Activated CD4-positive, alpha-beta T cell treated with anti-CD3 and anti-CD28 coated beads for 4 hours (primary cell): ENCODE data around the gene CPT1A.
"Not testable (repeated sequence)": the region's sequence is repeated elsewhere in the genome, so short reads cannot be mapped to it uniquely, and the experiment has no call there.

Source experiments
- DNase-seq, 2 donors: peaks; one replicate each; pipeline ENCODE4 v3.0.0-alpha.2; 2020

The CPT1A gene

DNA sequence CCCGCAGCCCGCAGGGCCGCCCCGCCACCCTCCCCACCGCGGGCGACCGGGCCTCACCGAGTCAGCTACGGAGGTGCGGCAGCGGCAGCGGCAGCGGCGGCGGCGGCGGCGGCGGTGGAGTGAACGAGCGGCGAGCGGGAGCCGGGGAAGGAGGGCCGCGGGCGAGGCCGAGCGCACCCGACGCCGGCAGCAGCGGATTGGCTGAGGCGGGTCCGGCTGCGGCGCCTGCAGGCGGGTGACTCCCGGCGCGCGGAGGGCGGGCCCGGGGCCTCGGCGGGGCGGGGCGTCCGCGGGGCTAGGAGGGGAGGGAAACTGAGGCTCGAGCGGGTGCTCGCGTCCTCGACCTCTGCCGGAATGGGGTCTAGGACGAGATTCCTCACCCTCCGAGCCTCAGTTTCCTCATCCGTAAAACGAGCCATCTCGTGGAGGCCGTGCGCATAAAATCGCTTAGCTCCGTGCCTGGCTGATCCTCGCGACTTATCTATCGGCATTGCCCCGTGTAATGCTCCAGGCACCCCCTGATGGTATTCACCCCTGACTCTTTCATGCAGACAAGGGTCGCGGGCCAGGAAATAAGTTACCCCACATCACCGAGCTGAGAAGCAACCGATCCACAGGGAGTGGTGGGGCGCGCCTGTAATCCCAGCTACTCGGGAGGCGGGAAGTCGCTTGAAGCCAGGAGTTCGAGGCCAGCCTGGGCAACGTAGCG, at the start of gene CPT1A:
Gene CPT1A (minus strand): TSS at position 199 of the 709 bp plus-strand sequence. CDS start 26,442 bp downstream, outside the sequence.
- peak; percentile 56 to 65 for DNase-seq

DNA sequence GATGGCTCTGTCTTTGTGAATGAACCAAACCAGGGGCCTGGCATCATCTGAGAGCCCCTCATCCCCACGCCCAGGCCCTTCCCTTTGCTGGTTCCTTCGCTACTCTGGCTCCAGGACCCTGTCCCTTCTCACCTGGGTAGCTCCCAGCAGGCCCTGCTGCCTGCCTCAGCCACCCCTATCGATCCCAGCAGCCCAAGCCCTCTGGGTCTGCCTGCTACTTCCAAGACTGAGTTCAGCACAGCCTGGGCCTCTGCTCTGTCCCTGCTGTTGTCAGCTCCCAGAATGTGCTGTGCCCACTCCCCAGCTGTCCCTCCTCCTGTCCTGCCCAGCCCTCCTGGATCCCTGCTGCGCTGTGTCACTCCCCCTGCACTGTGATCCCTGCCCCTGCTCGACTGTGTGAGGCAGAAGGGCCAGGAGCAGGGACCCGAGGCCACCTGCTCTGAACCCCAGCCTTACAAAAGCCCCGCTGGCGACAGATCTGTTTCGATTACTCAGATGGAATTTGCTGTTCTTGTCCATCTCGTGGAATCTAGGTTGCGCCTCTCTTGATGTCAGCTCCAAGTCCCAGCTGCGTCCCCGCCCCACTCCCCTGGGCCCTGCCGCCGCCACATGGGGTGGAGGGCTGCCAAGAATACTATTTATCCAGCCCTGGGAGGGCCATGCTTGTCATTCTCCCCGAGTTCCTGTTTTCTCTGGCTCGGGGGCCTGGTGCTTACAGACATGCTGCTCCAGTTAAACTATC, 48.9 kb upstream of the CPT1A start:
- DNase-seq, result no peak

DNA sequence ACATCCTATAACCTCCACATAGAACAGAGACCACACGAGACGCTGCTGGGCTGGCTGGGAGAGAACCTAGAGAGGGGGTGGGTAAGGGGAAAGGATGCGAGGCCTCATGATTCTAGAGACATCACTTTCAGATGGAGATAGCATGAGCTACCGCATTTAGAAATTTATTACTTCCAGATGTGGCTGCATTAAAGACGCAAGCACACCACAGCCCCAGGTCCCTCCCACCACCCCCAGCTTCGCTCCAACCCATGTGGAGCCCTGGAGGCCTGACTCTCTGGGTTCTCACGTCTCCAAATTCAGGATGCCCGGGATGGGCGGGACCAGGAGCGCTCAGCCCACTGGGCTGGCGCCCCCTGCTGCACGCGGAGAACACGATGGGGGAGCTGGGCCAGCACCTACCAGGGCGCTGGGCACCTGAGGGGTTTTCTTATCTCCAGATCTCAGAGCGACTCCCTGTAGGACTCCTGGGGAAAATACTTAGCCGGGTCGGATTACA, 48.3 kb upstream of the CPT1A start:
- DNase-seq, result no peak

DNA sequence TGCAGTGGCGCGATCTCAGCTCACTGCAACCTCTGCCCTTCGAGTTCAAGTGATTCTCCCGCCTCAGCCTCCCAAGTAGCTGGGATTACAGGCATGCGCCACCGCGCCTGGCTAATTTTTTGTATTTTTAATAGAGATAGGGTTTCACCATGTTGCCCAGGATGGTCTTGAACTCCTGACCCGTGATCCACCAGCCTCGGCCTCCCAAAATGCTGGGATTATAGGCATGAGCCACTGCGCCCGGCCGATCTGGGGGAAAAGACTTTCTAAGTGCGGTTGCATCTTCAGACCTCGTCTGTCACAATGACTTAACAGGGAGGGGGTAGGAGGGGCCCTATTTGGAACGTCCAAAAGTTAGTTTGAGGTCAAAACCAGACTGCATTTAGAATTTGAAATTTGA, 43.1 kb upstream of the CPT1A start:
- not testable (repeated sequence) for DNase-seq

DNA sequence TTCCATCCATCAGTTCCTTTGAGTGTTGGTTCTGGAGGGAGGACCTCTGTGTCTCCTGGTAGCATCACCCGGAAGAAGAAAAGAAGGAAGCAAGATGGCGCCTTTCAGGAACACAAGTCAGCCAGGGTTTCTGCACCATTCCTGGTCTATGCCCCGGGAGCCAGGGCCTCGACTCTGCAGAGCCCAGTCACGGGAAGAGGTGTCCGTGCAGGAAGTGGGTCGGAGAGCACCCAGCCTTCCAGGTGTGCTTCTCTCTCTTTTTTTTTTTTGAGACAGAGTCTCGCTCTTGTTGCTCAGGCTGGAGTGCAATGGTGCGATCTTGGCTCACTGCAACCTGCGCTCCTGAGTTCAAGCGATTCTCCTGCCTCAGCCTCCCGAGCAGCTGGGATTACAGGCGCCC, 40.7 kb upstream of the CPT1A start:
- DNase-seq, result no peak

DNA sequence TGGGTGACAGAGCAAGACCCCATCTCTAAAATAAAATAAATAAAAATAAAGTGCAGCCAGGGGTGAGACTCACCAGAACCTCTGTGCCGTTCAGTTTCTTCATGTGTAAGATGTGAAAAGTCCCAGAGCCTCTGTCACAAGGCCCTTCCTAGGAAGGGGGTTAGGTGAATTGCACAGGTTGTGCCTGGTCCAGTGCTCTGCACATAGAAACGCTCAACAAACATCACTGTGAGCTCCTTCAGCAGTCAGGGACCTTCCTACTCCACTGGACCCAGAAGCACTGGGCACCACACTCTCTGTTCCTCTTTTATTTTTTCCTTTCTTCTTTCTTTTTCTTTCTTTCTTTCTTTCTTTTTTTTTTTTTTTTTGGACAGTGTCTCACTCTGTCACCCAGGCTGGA, 39.6 kb upstream of the CPT1A start:
- DNase-seq, result no peak

DNA sequence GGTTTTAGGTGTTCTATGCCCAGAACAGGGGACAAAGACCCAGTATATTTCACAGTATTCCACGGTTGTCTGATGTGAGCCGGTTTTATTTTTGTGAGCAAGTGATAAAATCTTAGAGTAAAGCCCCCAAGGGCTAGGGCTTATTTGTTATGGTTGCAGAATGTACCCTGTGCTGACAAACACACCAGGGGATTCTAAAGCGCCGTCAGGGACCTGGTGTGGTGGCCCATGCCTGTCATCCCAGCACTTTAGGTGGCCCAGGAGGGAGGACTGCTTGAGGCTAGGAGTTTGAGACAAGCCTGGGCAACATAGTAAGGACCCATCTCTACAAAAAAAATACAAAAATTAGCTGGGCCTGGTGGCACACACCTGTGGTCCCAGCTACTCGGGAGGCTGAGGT, 39.1 kb upstream of the CPT1A start:
- DNase-seq, result no peak

DNA sequence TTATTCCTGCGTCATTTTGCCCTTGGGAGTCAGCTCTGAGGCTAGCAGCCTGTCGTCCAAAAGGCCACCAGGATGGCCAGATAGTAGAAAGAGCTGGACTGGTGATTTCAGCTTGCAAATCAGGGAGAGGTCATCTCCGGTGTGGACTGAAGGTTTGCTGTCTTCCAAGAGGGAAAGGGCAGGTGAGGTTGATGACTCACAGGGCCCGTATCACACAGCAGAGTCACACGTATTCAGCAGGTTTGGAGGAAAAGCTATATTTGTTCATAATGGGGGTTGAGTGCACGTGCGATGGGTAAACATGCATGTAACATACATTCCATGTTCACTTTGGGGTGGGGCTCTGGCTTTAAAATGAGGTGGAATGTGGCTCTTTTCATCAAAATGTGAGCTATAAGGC, 36.3 kb upstream of the CPT1A start:
- no peak for DNase-seq

DNA sequence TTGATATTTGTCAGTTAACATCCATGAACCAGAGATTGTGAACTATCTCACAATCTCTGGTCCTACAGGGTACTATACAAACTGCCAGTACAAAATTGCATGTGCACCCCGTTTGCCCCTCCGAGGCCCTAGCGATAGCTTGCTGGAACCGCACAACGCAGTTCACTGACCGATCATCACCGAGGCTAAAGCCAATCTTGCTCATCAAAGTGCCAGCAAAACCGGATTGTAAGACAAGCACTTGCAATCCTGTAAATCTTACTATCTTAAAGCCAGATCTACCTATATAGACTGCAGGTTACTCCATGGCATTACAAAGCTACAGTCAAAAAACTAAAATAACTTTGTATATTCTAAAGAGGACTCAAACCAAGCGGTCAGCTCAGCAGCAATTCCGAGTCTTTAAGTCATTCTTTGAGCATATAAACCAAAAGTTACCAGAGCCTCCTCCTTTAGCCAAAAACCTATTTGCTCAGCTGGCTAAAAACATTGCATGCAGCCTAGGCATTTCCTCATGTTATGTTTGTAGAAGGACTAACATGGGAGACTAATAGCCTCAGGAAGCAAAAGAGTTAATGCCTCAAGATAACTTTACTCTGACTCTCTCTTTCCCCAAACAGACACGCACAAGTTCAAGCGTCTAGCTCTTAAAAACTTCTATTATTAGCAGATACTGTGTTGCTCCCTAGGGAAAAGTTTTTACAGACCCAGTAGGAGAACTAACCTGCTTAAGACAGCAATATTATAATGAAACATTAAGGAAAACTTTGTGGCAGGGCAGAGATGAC, 30.7 kb upstream of the CPT1A start:
- DNase-seq, result no peak

DNA sequence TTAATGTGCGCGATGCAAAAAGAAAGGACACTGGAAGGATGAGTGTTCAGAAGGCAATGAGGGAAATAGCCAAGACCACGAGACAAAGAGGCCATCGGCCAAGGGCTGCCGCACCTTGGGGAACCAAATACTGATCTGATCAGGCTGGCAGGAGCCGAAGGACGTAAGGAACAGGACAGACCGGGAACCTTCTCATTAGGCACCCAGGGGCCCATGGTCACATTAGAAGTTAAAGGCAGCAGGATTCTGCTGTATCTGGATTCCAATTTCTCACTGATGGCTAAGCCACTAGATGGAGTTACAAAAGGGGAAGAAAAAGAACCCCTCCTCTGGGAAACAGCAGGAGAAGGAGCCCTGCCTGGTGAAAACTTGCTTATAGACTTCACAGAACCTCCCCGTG, 28.8 kb upstream of the CPT1A start:
- DNase-seq, result no peak

DNA sequence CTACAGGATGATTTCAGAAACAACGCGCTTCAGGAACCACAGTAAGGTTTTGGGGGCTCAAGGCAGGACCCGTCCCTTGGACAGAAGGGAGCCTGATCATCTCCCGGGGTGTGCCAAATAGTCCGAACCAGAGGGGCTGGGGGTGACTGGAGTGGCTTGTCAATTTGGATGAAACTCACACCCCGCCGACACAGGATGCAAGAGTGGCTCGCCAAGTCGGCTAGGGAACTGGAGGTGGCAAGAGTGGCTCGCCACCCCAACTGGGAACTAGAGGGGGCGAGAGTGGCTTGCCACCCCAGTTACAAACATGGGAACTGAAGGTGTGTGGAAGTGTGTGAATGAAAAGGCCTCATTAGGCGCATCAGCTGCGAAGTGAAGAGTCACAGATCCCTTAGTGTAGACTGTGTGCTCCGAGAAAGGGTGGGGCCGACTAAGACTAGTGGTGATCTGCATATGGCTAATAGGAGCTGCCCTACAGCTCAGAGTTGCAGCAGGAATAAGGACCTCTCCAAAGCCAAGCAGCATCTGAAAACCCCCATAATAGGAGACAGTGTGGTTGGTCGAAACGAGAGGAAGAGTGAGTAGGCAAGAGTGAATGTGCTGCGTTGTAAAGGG, 26.6 kb upstream of the CPT1A start:
- no peak for DNase-seq

DNA sequence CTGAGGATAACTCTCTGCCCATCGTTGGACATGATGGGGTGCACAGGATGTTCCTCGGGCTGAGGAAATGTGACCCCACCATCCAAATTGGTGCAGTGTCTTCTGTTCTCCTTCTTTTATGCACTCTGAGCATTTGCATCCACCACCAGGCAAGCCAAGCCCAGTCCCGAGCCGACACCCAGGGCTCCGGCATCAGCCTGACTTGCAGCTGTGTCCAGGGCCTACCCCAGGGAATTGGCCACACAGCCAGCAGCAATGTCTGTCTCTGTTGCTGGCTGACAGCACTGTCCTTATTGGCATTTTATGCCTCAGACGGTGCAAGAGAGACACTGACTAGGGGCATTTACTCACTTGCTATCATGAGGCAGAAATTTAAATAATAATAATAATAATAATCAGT, 25.4 kb upstream of the CPT1A start:
- no peak for DNase-seq

DNA sequence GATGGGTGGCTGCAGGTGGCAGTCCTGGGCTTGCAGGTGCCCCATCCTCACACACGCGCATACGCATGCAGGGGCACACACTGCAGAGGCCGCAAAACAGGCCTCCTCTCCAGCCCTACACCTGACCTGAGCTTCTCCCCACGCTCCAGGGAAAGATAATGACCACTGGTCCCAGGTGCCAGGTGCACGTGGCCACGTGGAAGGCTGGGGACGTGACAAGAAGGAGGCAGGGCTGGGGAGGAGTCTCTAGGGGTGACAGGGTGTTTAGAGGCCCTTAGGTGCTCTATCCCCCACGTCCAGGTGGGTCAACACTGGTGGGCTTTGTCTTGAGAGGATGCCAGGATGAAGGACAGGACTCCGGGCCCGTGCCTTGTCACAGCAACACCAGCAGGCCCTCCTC, 23.5 kb upstream of the CPT1A start:
- no peak for DNase-seq

DNA sequence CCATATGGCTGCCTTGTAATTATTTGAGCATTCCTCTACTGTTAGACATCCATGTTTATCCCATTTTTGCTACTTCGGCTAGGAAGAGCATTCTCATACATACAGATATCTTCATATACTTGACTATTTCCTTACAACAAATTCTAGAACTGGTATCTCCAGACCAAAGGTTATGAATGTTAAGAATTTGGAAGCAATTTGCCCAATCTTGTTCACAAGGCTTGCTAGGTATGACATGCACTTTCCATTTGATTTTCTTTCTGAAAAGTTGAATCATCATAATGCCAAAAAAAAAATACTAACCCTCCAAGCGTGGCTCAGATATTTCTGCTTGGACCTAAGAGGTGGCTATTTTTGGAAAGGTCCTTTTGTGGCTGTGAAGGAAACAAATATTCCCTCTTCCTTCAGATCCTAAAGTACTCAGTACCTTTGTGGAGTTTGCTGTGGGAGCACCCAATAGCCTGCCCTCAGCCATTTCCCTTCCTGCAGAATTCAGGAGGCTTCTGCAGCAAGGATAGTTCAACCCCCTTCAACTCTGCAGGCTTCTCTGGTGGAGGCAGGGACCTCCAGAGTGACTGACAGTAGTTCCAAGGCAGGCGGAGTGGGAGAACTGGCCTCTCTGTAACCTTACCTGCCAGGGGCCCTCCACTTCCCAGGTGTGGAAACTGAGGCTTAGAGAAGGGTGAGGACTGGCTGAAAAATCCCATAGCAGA, 22.0 kb upstream of the CPT1A start:
- DNase-seq, result no peak

DNA sequence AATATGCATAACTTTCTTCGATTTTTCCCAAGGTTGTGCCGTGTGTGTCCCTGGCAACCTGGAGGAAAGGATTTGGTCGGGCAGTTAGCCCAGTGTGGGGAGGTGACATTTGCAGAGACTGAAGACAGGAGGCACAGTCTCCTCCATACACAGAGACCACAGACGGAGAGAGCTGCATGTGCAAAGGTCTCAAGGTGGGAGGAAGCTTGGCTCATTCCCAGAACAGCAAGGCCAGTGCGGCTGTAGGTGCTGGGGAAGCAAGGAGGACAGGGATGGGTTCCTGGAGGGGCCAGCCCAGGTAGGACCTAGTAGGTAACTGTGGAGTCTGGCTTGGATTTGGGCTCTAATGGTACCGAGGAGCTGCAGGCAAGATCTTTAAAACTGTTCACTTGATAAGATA, 20.7 kb upstream of the CPT1A start:
- no peak for DNase-seq

DNA sequence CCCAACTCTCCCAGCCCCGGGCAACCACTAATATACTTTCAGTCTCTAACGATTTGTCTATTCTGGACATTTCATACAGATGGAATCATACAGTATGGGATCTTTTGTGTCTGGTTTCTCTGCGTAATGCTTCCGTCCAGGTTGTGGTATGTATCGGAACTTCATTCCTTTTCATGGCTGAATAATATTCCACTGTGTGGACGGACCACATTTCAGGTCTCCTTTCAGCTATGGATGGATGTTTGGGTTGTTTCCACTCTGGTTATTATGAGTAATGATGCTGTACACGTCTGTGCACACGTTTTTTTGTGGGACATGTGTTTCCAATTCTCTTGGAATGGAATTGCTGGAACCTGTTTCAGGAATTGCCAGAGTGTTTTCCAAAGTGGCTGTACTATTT, 17.4 kb upstream of the CPT1A start:
- no peak for DNase-seq

DNA sequence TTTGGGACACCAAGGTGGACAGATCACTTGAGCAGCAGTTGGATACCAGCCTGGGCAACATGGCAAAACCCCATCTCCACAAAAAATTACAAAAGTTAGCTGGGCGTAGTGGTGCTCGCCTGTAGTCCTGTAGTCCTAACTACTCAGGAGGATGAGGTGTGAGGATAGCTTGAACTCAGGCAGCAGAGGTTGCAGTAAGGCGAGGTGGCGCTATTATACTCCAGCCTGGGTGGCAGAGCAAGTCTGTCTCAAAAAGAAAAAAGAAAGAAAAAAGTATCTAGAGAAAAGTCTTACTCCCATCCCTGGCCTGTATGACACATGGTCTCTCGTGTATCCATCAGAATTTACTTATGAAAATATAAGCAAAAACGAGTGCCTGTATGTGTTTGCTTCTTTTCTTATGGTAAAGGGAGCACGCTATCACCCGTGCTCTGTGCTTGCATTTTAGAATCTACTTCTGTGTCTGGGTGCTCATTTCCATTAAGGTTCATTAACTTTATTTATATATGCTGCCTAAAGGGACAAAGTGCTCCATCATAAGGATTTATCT, 15.4 kb upstream of the CPT1A start:
- DNase-seq, result no peak

DNA sequence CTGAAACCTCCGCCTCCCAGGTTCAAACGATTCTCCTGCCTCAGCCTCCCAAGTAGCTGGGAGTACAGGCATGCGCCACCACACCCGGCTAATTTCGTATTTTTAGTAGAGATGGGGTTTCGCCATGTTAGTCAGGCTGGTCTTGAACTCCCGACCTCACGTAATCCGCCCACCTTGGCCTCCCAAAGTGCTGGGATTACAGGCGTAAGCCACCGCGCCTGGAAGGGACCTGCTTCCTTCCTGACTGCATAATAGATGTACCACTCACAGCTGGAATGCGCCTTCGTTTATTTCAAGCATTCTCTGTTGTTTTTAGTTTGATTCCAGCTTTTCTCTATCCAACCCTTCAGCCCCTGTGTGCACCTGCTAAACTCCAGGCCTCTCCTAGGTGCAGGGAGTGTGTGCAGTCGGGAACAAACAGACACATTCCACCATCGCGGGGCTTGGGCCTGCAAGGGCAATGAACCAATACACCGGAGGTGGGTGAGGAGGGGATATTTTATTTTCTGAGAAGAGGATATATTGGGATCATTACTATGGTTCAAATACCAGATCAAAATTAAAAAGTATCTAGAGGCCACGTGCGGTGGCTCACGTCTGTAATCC, 14.8 kb upstream of the CPT1A start:
- not testable (repeated sequence) for DNase-seq

DNA sequence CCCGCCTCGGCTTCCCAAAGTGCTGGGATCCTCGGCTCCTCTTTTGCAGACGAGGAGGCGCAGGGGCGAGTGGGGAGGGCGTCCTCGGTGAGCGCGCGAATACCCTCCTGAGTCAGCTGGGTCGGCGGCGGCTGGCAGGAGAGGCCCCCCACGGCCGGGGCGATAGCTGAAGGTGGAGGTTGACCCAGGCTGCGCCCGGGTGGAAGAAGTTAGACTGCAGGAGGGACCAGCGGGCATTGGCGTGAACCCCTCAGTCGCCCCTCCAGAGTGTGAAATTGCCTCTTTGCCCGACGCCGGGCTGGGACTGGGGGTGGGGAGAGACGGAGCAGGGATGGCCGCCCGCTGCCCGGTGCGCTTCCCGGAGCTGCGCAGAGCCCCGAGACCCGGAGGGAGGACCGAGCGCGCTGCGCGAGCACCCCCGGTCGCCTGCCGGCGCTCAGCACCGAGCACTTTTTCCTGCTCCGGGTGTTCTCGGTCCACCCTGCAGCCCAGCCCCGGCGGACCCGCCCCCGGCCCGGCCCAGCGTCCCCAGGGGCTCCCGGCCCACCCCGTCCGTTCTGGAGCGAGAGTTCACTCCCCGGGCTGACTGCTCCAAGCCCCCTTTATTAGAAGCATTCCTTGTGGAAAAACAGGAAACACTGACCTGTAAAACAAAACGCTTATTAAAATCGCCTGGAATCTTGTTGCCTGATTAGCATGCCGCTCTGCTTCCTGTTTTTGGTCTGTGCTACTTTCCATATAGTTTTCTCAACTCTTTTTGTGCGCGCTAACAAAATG, 13.7 kb upstream of the CPT1A start:
- peak; percentile 12 to 32 for DNase-seq

DNA sequence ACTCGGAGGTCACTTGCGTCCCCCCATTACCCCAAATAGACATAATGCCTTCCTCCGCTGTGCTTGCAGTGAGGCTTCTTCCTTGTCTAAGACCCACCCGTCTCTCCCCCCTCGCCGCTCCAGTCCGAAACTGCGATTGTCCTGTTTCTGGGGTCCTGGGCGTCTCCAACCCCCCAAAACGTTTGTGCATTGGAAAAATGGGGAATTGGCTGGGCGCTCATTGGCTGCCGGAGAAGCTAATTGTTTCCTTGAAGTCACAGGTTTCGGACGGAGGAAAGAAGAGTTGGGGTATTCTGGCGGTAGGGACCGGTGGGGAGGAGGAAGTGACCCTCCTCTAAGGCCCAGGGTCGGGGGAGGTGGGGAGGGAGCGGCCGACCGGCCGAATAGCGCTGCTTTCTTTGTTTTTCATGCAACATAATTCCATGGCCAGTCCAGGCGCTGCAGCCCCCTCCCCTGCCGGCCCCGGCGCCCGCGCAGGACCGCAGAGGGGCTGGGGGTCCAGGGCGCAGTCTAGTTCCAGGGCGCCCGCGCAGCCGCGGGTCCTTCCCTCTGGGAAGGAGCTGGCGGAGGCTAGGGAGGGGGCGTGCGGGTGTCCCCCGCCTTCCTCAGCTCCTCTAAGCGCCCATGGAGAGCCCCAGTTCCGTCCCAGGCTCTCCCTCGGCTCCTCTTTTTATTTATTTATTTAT, 12.7 kb upstream of the CPT1A start:
- no peak for DNase-seq
